ENCODE results near the gene RSBN1L. TPM values are rescaled to one million over a fixed set of nuclear protein-coding genes. Genes with fewer than 3 reads are reported as not detected.

Gene RSBN1L
- total and polyA plus RNA-seq, 2 donors (not counting 3 experiments of a cell fraction or from before 2014, with no cell fraction given), result 3.0 to 13.1 TPM

- Histone ChIP-seq H3K9ac (replicated peaks; ENCODE audit: extremely low read depth, insufficient read depth, low read length) (no peak overlapping the region), H3K27me3 (ENCODE audit: control insufficient read depth in 2 of 2, insufficient read depth in 2 of 2, low read length in 2 of 2) (no peaks in the 10 kb centered on the region), H3K9me3 (replicated peaks; ENCODE audit: control insufficient read depth, insufficient read depth, low read length) (no peaks in the 10 kb centered on the region), H3K79me2 (ENCODE audit: control insufficient read depth, insufficient read depth, low read length) (peaks cover 10% of the 10 kb centered on the region), H3K4me1 (ENCODE audit: control insufficient read depth, extremely low read depth, insufficient read depth, low read length) (peaks cover 5% of the 10 kb centered on the region), H4K20me1 (replicated peaks; ENCODE audit: control insufficient read depth, extremely low read depth, insufficient read depth, low read length) (no peaks in the 10 kb centered on the region), H2AFZ (ENCODE audit: low read depth, low read length) (no peak overlapping the region), H3K4me3 (replicated peaks in 1 of 3; ENCODE audit: insufficient read depth in 1 of 3, low read depth in 1 of 3, low read length in 3 of 3) (no peak overlapping the region), H3K27ac (ENCODE audit: insufficient read depth, low read depth, low read length) (no peak overlapping the region), H3K36me3 (ENCODE audit: control insufficient read depth in 2 of 2, extremely low read depth in 1 of 2, insufficient read depth in 2 of 2, low read length in 2 of 2) (no peaks in the 10 kb centered on the region), H3K4me2 (ENCODE audit: insufficient read depth, low read length) (no peak overlapping the region), H3K9me1 (replicated peaks; ENCODE audit: control insufficient read depth, extremely low read depth, insufficient read depth, low read length) (no peaks in the 10 kb centered on the region)
- CTCF ChIA-PET, result interaction anchor here (1.5 kb wide), 1 partner anchor 9 kb away, joined by 3 read pairs; no protein-coding TSS in a partner anchor
- dilution Hi-C loops (cut with MboI; ENCODE audit: extremely low pct_ligation_motif_present, low sequenced_read_pairs), result no loop called here
- DNase-seq (ENCODE audit: low read depth, low spot score) (no peak), FAIRE-seq (no peak)
- POLR2A ChIA-PET, result no interaction called here
- TF ChIP-seq FOS (IDR thresholded peaks at IDR 0.05; ENCODE audit: borderline replicate concordance, insufficient read depth, low read length), result no peak
- TF ChIP-seq MYC (IDR thresholded peaks at IDR 0.05; ENCODE audit: low read depth, low read length), result no peak
- TF ChIP-seq EZH2 (IDR thresholded peaks at IDR 0.05; ENCODE audit: borderline replicate concordance, low read depth, low read length, severe bottlenecking), result no peak
- TF ChIP-seq POLR2A (IDR thresholded peaks at IDR 0.05; ENCODE audit: low read depth, low read length), result no peak
- no peak for TF ChIP-seq CTCF (IDR thresholded peaks at IDR 0.05; ENCODE audit: extremely low read depth in 1 of 2, insufficient read depth in 1 of 2, low read depth in 1 of 2, low read length in 2 of 2)
- no peak for TF ChIP-seq GATA2 (IDR thresholded peaks at IDR 0.05; ENCODE audit: insufficient read depth, insufficient read length, low read depth, low read length)
- no peak for TF ChIP-seq POLR2AphosphoS5 (IDR thresholded peaks at IDR 0.05; ENCODE audit: insufficient read depth, low read depth, low read length)
- no peak for TF ChIP-seq JUN (IDR thresholded peaks at IDR 0.05; ENCODE audit: borderline replicate concordance, insufficient read depth, insufficient read length, low read depth)
- no peak for TF ChIP-seq MAX (IDR thresholded peaks at IDR 0.05; ENCODE audit: insufficient read depth, insufficient read length)
- intact Hi-C loops (cut with micrococcal nuclease), result no loop called here
- no TSS peak for BruUV-seq (replicated peaks)
Measured at GRCh38 chr7:77690289-77690688, 6.0 kb upstream of the RSBN1L start.
